GM18858 (cell line): ENCODE measurements around the gene PRKN.
"Not testable (repeated sequence)": the region's sequence is repeated elsewhere in the genome, so short reads cannot be mapped to it uniquely, and the experiment has no call there.

Source experiments
- ATAC-seq: cut with Tn5 transposase; IDR thresholded peaks from one replicate; pipeline ENCODE4 v1.9.1; 2021; ENCODE audit not compliant: unreplicated experiment

The PRKN gene

GRCh38 chr6:162468326-162468725, 259.2 kb downstream of the PRKN start:
- no peak for ATAC-seq

- ATAC-seq = no peak
Observed at GRCh38 chr6:162467679-162468078, 259.9 kb downstream of the PRKN start.

GRCh38 chr6:162463576-162463975, 264.0 kb downstream of the PRKN start:
- no peak for ATAC-seq

- no peak for ATAC-seq
Observed at GRCh38 chr6:162459985-162460384, 267.6 kb downstream of the PRKN start.

- ATAC-seq = no peak
Observed at GRCh38 chr6:162450358-162450757, 277.2 kb downstream of the PRKN start.

- no peak for ATAC-seq
Observed at GRCh38 chr6:162448294-162448693, 279.3 kb downstream of the PRKN start.

GRCh38 chr6:162443101-162443500, 284.5 kb downstream of the PRKN start:
- no peak for ATAC-seq

- no peak for ATAC-seq
Observed at GRCh38 chr6:162442687-162443086, 284.9 kb downstream of the PRKN start.

GRCh38 chr6:162441991-162442390, 285.6 kb downstream of the PRKN start:
- ATAC-seq = no peak

DNA sequence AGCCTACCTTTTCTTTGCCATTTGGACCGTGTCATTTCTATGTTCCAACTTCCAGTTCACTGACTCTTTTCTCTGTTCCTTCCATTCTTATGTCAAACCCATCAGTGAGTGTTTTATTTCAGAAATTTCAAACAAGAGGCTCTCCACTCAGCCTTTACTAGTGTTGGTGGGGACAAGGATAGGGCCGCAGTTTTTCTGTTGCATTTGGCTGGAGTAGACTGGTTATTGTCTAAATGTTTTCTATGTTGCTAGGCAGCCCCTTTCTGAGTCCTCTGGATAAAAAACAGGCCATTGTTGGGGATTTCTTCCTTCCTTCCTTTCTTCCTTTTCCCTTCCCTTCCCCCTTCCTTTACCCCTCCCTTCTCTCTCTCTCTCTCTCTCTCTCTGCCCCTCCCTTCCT, 288.6 kb downstream of the PRKN start:
- ATAC-seq = no peak

- ATAC-seq = no peak
Observed at GRCh38 chr6:162435071-162435470, 292.5 kb downstream of the PRKN start.

- ATAC-seq = no peak
Observed at GRCh38 chr6:162421004-162421403, 306.6 kb downstream of the PRKN start.

- no peak for ATAC-seq
Observed at GRCh38 chr6:162416831-162417537, 310.6 kb downstream of the PRKN start.

DNA sequence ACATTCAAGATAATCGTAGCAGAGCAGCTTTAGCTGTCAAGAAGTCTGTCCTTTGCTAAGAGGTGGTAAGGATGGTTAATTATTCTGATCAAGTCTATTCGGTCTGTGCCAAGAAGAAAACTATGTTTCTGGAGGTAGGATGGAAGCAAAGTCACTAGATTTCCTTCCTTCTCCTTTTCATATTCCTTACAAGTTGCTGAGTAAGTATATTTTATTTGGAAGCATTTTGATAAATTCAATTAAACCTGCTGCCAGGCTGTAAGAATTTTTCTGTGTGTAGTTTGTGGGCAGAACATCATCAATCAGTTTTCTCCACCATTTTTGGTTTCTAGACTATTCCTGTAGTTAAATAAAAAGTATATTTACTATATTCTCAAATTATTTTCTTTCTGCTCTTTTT, 311.3 kb downstream of the PRKN start:
- ATAC-seq = no peak

GRCh38 chr6:162409741-162410691, 317.6 kb downstream of the PRKN start:
- no peak for ATAC-seq

GRCh38 chr6:162408826-162409535, 318.6 kb downstream of the PRKN start:
- no peak for ATAC-seq

DNA sequence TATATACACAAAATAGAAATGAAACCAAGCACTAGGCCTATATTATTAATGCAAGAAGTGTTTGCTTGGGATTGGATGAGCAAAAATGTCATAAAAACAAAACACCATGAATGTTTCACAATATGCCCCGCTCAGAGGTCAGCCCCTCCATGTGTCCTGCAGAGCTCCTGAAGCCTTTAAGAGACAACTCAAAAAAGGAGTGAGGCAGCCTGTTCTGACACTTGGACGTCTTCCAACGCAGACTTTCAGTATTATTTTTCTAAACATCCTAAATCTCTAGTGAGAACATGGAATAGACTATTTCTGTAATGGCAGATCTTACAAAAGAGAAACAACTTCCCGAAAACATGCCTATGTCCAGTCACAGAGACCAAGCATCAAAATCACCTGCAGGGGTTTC, 322.6 kb downstream of the PRKN start:
- ATAC-seq = no peak

GRCh38 chr6:162403031-162403430, 324.5 kb downstream of the PRKN start:
- no peak for ATAC-seq

GRCh38 chr6:162395181-162395580, 332.4 kb downstream of the PRKN start:
- no peak for ATAC-seq

DNA sequence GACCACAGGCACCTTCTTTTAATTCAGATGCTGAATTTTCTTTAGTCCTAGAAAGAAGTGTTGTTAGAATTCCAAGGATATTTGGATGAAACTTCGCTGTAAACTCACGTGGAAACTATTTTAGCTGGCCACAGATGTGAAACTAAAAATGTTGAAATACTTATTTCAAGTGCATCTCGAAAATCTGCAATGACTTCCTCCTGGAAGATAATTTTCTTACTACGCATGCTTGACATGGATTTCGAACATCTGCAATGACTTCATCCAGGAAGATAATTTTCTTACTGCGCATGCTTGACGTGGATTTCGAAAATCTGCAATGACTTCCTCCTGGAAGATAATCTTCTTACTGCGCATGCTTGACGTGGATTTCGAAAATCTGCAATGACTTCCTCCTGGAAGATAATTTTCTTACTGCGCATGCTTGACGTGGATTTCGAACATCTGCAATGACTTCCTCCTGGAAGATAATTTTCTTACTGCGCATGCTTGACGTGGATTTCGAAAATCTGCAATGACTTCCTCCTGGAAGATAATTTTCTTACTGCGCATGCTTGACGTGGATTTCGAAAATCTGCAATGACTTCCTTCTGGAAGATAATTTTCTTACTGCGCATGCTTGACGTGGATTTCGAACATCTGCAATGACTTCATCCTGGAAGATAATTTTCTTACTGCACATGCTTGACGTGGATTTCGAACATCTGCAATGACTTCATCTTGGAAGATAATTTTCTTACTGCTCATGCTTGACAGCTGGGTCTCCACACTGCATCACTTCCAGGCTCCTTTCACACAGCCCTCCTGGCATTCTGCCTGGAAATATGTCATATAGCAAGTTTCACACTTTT, 336.4 kb downstream of the PRKN start:
- not testable (repeated sequence) for ATAC-seq
